ENCODE measurements around the gene PPDPF. TPM values are rescaled to one million over a fixed set of nuclear protein-coding genes. Genes with fewer than 3 reads are reported as not detected.
A peak's percentile ranks its signal among the peaks of the same experiment; 100 is the strongest.

PPDPF gene
- total RNA-seq, 1 experiment from 2014 or later = 245 TPM

- no peak overlapping the region for H3K9ac ChIP-seq (ENCODE audit: low read length)
- no TSS peak for BruUV-seq (replicated peaks)
- H3K79me2 ChIP-seq (ENCODE audit: low read length) = no peaks in the 10 kb centered on the region
- 0 out of 2 replicates have a peak, but pooled peaks cover 3% of the 10 kb centered on the region for H3K27me3 ChIP-seq (ENCODE audit: low read length)
- no peaks in the 10 kb centered on the region for H3K9me2 ChIP-seq (replicated peaks; ENCODE audit: low read length)
- no peak overlapping the region for H3K27ac ChIP-seq (ENCODE audit: low read length)
- ChIA-PET POLR2A (ENCODE audit: unreplicated experiment) (no interaction called here), CTCF (no interaction called here)
- no peak overlapping the region for H3K4me3 ChIP-seq (ENCODE audit: low read length)
- no peak overlapping the region for H2AFZ ChIP-seq (ENCODE audit: low read length)
- no peaks in the 10 kb centered on the region for H4K20me1 ChIP-seq (ENCODE audit: low read length)
- H3K36me3 ChIP-seq (ENCODE audit: low read depth, low read length) = no peaks in the 10 kb centered on the region
- TF ChIP-seq CTCF (conservative IDR thresholded peaks at IDR 0.05; ENCODE audit: low read depth, low read length) = no peak
- no peak for TF ChIP-seq EZH2 (IDR thresholded peaks at IDR 0.05; ENCODE audit: low read length, unreplicated experiment)
- no peak for TF ChIP-seq EZH2phosphoT487 (IDR thresholded peaks at IDR 0.05; ENCODE audit: borderline replicate concordance, low read length)
- intact Hi-C loops (cut with micrococcal nuclease) = no loop called here
- no peaks in the 10 kb centered on the region for H3K9me3 ChIP-seq (ENCODE audit: low read length)
- DNase-seq = no peak
- H3F3A ChIP-seq (ENCODE audit: low read length, unreplicated experiment) = no peaks in the 10 kb centered on the region
- H3K4me1 ChIP-seq (ENCODE audit: insufficient read depth, low read length) = 0 out of 2 replicates have a peak, but pooled peaks cover 5% of the 10 kb centered on the region
- H3K4me2 ChIP-seq (ENCODE audit: low read length) = no peak overlapping the region
- ATAC-seq = no peak
Measured at GRCh38 chr20:63481503-63481902, 39.1 kb upstream of the PPDPF start.

- Histone ChIP-seq H3K27ac (ENCODE audit: low read length) (no peak overlapping the region), H3K4me1 (ENCODE audit: insufficient read depth, low read length) (0 out of 2 replicates have a peak, but pooled peaks cover 5% of the 10 kb centered on the region), H3K9ac (ENCODE audit: low read length) (no peak overlapping the region), H3K4me2 (ENCODE audit: low read length) (no peak overlapping the region), H3K4me3 (ENCODE audit: low read length) (no peak overlapping the region), H3K36me3 (ENCODE audit: low read depth, low read length) (no peaks in the 10 kb centered on the region), H3K9me3 (ENCODE audit: low read length) (no peaks in the 10 kb centered on the region), H2AFZ (ENCODE audit: low read length) (no peak overlapping the region), H3F3A (ENCODE audit: low read length, unreplicated experiment) (no peaks in the 10 kb centered on the region), H3K27me3 (ENCODE audit: low read length) (0 out of 2 replicates have a peak, but pooled peaks cover 2% of the 10 kb centered on the region), H3K9me2 (replicated peaks; ENCODE audit: low read length) (no peaks in the 10 kb centered on the region), H3K79me2 (ENCODE audit: low read length) (no peaks in the 10 kb centered on the region), H4K20me1 (ENCODE audit: low read length) (no peaks in the 10 kb centered on the region; the same call in 1 of the 2 replicates)
- BruUV-seq (replicated peaks) = no TSS peak
- CTCF ChIA-PET = no interaction called here
- no peak for TF ChIP-seq CTCF (conservative IDR thresholded peaks at IDR 0.05; ENCODE audit: low read depth, low read length)
- no peak for TF ChIP-seq EZH2 (IDR thresholded peaks at IDR 0.05; ENCODE audit: low read length, unreplicated experiment)
- TF ChIP-seq EZH2phosphoT487 (IDR thresholded peaks at IDR 0.05; ENCODE audit: borderline replicate concordance, low read length) = no peak
- intact Hi-C loops (cut with micrococcal nuclease) = no loop called here
- POLR2A ChIA-PET (ENCODE audit: unreplicated experiment) = no interaction called here
- DNase-seq (no peak), ATAC-seq (no peak)
Measured at GRCh38 chr20:63482021-63482587, 38.5 kb upstream of the PPDPF start.

GRCh38 chr20:63483834-63484233 lies 36.7 kb upstream of the PPDPF start:
- POLR2A ChIA-PET (ENCODE audit: unreplicated experiment) = no interaction called here
- Histone ChIP-seq H3F3A (ENCODE audit: low read length, unreplicated experiment) (no peaks in the 10 kb centered on the region), H3K36me3 (ENCODE audit: low read depth, low read length) (no peaks in the 10 kb centered on the region), H3K9me3 (ENCODE audit: low read length) (no peaks in the 10 kb centered on the region), H3K4me1 (ENCODE audit: insufficient read depth, low read length) (0 out of 2 replicates have a peak, but pooled peaks cover 5% of the 10 kb centered on the region), H2AFZ (ENCODE audit: low read length) (no peak overlapping the region), H3K4me3 (ENCODE audit: low read length) (no peak overlapping the region), H3K9me2 (replicated peaks; ENCODE audit: low read length) (no peaks in the 10 kb centered on the region), H3K27ac (ENCODE audit: low read length) (no peak overlapping the region), H3K79me2 (ENCODE audit: low read length) (no peaks in the 10 kb centered on the region), H3K9ac (ENCODE audit: low read length) (no peak overlapping the region), H4K20me1 (ENCODE audit: low read length) (no peaks in the 10 kb centered on the region; the same call in 1 of the 2 replicates), H3K27me3 (ENCODE audit: low read length) (no peaks in the 10 kb centered on the region), H3K4me2 (ENCODE audit: low read length) (no peak overlapping the region)
- BruUV-seq (replicated peaks) = no TSS peak
- CTCF ChIA-PET = no interaction called here
- intact Hi-C loops (cut with micrococcal nuclease) = no loop called here
- TF ChIP-seq EZH2phosphoT487 (IDR thresholded peaks at IDR 0.05; ENCODE audit: borderline replicate concordance, low read length) (no peak), CTCF (conservative IDR thresholded peaks at IDR 0.05; ENCODE audit: low read depth, low read length) (peak; percentile 28; the same call in 1 of the 2 replicates), EZH2 (IDR thresholded peaks at IDR 0.05; ENCODE audit: low read length, unreplicated experiment) (no peak)
- no peak for DNase-seq
- peak; percentile 9; the same call in 1 of the 2 replicates for ATAC-seq
